ENCODE measurements around the gene KLK13. TPM values are rescaled to one million over a fixed set of nuclear protein-coding genes. Genes with fewer than 3 reads are reported as not detected.

The KLK13 gene
- total RNA-seq, 1 donor from 2014 or later: not detected

GRCh38 chr19:51010066-51010795 lies 54.7 kb downstream of the KLK13 start:
- Histone ChIP-seq H3K36me3 (no peaks in the 10 kb centered on the region), H3K79me2 (ENCODE audit: low read depth) (no peaks in the 10 kb centered on the region), H3K9me3 (ENCODE audit: low read depth) (no peaks in the 10 kb centered on the region), H3K4me3 (no peak overlapping the region), H3K4me1 (no peaks in the 10 kb centered on the region), H4K20me1 (ENCODE audit: low read depth) (no peaks in the 10 kb centered on the region), H2AFZ (replicated peaks) (no peak overlapping the region), H3K9ac (no peak overlapping the region), H3K27me3 (peaks cover 53% of the 10 kb centered on the region), H3F3A (ENCODE audit: low read depth) (no peaks in the 10 kb centered on the region), H3K4me2 (no peak overlapping the region), H3K27ac (no peak overlapping the region)
- Mint-ChIP-seq H3K4me3 (no peak overlapping the region), H3K9me3 (no peaks in the 10 kb centered on the region), H3K27me3 (ENCODE audit: insufficient read depth, low read depth) (peaks cover 23% of the 10 kb centered on the region), H3K36me3 (no peaks in the 10 kb centered on the region), H3K27ac (no peak overlapping the region), H3K4me1 (no peaks in the 10 kb centered on the region)
- TF ChIP-seq EZH2 (IDR thresholded peaks at IDR 0.05) (no peak), CTCF (IDR thresholded peaks at IDR 0.05) (no peak), EZH2phosphoT487 (IDR thresholded peaks at IDR 0.05) (no peak)
- DNase-seq (ENCODE audit: low spot score): no peak

- no peaks in the 10 kb centered on the region for H3K9me3 ChIP-seq (ENCODE audit: low read depth)
- no peak overlapping the region for H3K4me2 ChIP-seq
- Mint-ChIP-seq H3K27ac (no peak overlapping the region), H3K27me3 (ENCODE audit: insufficient read depth, low read depth) (peaks cover 22% of the 10 kb centered on the region), H3K4me1 (no peaks in the 10 kb centered on the region), H3K36me3 (no peaks in the 10 kb centered on the region), H3K4me3 (no peak overlapping the region), H3K9me3 (no peaks in the 10 kb centered on the region)
- no peak for DNase-seq (ENCODE audit: low spot score)
- no peak for TF ChIP-seq EZH2phosphoT487 (IDR thresholded peaks at IDR 0.05)
- no peak for TF ChIP-seq EZH2 (IDR thresholded peaks at IDR 0.05)
- no peak for TF ChIP-seq CTCF (IDR thresholded peaks at IDR 0.05)
- no peaks in the 10 kb centered on the region for H3K79me2 ChIP-seq (ENCODE audit: low read depth)
- no peak overlapping the region for H3K9ac ChIP-seq
- peaks cover 52% of the 10 kb centered on the region for H3K27me3 ChIP-seq
- no peaks in the 10 kb centered on the region for H3K36me3 ChIP-seq
- H3K4me3 ChIP-seq: no peak overlapping the region
- H3K27ac ChIP-seq: no peak overlapping the region
- no peaks in the 10 kb centered on the region for H4K20me1 ChIP-seq (ENCODE audit: low read depth)
- no peaks in the 10 kb centered on the region for H3K4me1 ChIP-seq
- no peaks in the 10 kb centered on the region for H3F3A ChIP-seq (ENCODE audit: low read depth)
- no peak overlapping the region for H2AFZ ChIP-seq (replicated peaks)
These were observed 55.6 kb downstream of the KLK13 start for GRCh38 chr19:51009061-51009891.

- no peaks in the 10 kb centered on the region for H3K4me1 Mint-ChIP-seq
- Histone ChIP-seq H4K20me1 (ENCODE audit: low read depth) (no peaks in the 10 kb centered on the region), H3K9me3 (ENCODE audit: low read depth) (no peaks in the 10 kb centered on the region), H3K4me1 (no peaks in the 10 kb centered on the region), H3K9ac (no peak overlapping the region), H3F3A (ENCODE audit: low read depth) (no peaks in the 10 kb centered on the region), H3K27me3 (peaks cover 50% of the 10 kb centered on the region), H3K36me3 (no peaks in the 10 kb centered on the region), H3K79me2 (ENCODE audit: low read depth) (no peaks in the 10 kb centered on the region), H3K4me3 (no peak overlapping the region), H3K27ac (no peak overlapping the region), H3K4me2 (no peak overlapping the region), H2AFZ (replicated peaks) (no peak overlapping the region)
- no peaks in the 10 kb centered on the region for H3K9me3 Mint-ChIP-seq
- no peak for DNase-seq (ENCODE audit: low spot score)
- peaks cover 14% of the 10 kb centered on the region for H3K27me3 Mint-ChIP-seq (ENCODE audit: insufficient read depth, low read depth)
- no peak overlapping the region for H3K27ac Mint-ChIP-seq
- no peak for TF ChIP-seq EZH2phosphoT487 (IDR thresholded peaks at IDR 0.05)
- TF ChIP-seq EZH2 (IDR thresholded peaks at IDR 0.05): no peak
- TF ChIP-seq CTCF (IDR thresholded peaks at IDR 0.05): no peak
- no peaks in the 10 kb centered on the region for H3K36me3 Mint-ChIP-seq
- no peak overlapping the region for H3K4me3 Mint-ChIP-seq
These were observed 57.4 kb downstream of the KLK13 start for GRCh38 chr19:51007488-51007887.

Data from neural progenitor cell (in vitro differentiated cells).